ENCODE measurements around the gene HSDL2.

HSDL2 gene

DNA sequence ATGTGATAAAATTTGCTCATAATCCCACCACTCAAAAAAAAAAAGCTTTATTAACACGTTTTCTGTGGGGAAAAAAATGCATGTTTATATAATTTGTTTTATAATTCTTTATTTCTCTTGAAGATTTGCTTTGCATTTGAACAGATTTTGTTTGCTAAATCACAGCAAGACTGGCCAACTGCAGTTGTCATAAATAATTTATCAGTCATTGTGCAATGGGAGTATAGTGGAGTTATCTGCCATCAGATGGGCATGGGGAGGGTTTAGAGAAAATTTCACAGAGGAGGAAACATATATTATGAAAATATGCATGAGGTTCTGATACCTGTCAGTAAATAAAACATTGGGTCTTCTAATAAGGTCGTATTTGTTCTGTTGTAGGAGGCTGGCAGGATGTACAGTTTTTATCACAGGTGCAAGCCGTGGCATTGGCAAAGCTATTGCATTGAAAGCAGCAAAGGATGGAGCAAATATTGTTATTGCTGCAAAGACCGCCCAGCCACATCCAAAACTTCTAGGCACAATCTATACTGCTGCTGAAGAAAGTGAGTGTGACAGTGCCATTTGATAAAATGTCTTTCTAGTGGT lies 23.8 kb downstream of the HSDL2 start:
- H3K4me2 ChIP-seq (ENCODE audit: low read length): no peak overlapping the region
- DNase-seq: no peak
- no peak overlapping the region for H3K27ac ChIP-seq (ENCODE audit: low read depth, low read length)
- H3K36me3 ChIP-seq (ENCODE audit: control insufficient read depth in 1 of 2, insufficient read depth in 2 of 2, low read length in 2 of 2): peaks cover 3% of the 10 kb centered on the region in 2 experiments
- no peaks in the 10 kb centered on the region for H3K4me1 ChIP-seq (ENCODE audit: control insufficient read depth in 1 of 2, insufficient read depth in 2 of 2, low read length in 2 of 2)
- no peak overlapping the region for H3K9ac ChIP-seq (ENCODE audit: low read length)
- H2BK5ac ChIP-seq (ENCODE audit: low read depth, low read length, poor library complexity): no peak overlapping the region
- H3K27me3 ChIP-seq (ENCODE audit: insufficient read depth, low read length): no peaks in the 10 kb centered on the region
- H2AK5ac ChIP-seq (ENCODE audit: low read length): no peak overlapping the region
- H3K79me1 ChIP-seq (ENCODE audit: low read length): no peaks in the 10 kb centered on the region
- no peak overlapping the region for H3K18ac ChIP-seq (ENCODE audit: low read length)
- no peaks in the 10 kb centered on the region for H3K79me2 ChIP-seq (ENCODE audit: control insufficient read depth, insufficient read depth, low read length, poor library complexity)
- no peak overlapping the region for H2AFZ ChIP-seq (ENCODE audit: insufficient read depth, low read length, poor library complexity)
- WGBS (ENCODE audit: extremely low coverage, insufficient coverage, insufficient read length): no CpG with 5 or more reads among the region's 4 CpGs
- H4K91ac ChIP-seq (ENCODE audit: low read depth, low read length): no peak overlapping the region
- peaks cover 2% of the 10 kb centered on the region for H3K9me3 ChIP-seq (ENCODE audit: insufficient read depth, low read depth, low read length)
- H2BK12ac ChIP-seq (ENCODE audit: low read length): no peak overlapping the region
- H3K4me3 ChIP-seq (ENCODE audit: low read depth, low read length): no peak overlapping the region
- H2BK120ac ChIP-seq (ENCODE audit: insufficient read depth, low read length, poor library complexity): no peak overlapping the region
- no peak overlapping the region for H3K23ac ChIP-seq (ENCODE audit: low read length)
- H3K4ac ChIP-seq (ENCODE audit: low read depth, low read length): no peak overlapping the region
- no peak overlapping the region for H4K8ac ChIP-seq (ENCODE audit: low read depth, low read length)
- H4K12ac ChIP-seq (ENCODE audit: low read depth, low read length): no peak overlapping the region
- H3K14ac ChIP-seq (ENCODE audit: low read length): no peak overlapping the region

DNA sequence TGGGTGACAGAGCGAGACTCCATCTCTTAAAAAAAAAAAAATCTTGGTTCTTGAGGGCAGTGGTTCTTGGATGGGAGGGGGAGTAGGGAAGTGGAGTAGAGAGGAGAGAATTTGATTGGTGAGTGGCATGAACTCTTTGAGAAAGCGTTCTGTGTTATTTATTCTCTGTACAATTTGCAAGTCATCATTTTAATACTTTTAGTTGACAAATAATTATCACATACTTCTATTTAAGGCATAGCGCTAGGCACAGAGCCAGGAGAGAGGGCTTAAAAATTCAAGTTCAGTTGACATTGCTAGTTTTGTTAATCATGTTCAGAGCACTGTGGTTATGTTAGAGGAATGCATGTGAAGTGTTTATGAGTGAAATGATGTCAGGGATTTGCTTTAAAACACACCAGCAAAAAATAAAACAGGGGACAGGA lies 24.6 kb downstream of the HSDL2 start:
- Histone ChIP-seq H3K9me3 (ENCODE audit: insufficient read depth, low read depth, low read length) (no peaks in the 10 kb centered on the region), H3K18ac (ENCODE audit: low read length) (no peak overlapping the region), H4K91ac (ENCODE audit: low read depth, low read length) (no peak overlapping the region), H4K8ac (ENCODE audit: low read depth, low read length) (no peak overlapping the region), H3K4ac (ENCODE audit: low read depth, low read length) (no peak overlapping the region), H2BK12ac (ENCODE audit: low read length) (no peak overlapping the region), H3K4me2 (ENCODE audit: low read length) (no peak overlapping the region), H4K12ac (ENCODE audit: low read depth, low read length) (no peak overlapping the region), H3K4me1 (ENCODE audit: control insufficient read depth in 1 of 2, insufficient read depth in 2 of 2, low read length in 2 of 2) (no peaks in the 10 kb centered on the region), H3K14ac (ENCODE audit: low read length) (no peak overlapping the region), H2BK5ac (ENCODE audit: low read depth, low read length, poor library complexity) (no peak overlapping the region), H3K79me2 (ENCODE audit: control insufficient read depth, insufficient read depth, low read length, poor library complexity) (no peaks in the 10 kb centered on the region), H2AFZ (ENCODE audit: insufficient read depth, low read length, poor library complexity) (no peak overlapping the region), H3K27me3 (ENCODE audit: insufficient read depth, low read length) (no peaks in the 10 kb centered on the region), H3K23ac (ENCODE audit: low read length) (no peak overlapping the region), H3K27ac (ENCODE audit: low read depth, low read length) (no peak overlapping the region), H2BK120ac (ENCODE audit: insufficient read depth, low read length, poor library complexity) (no peak overlapping the region), H2AK5ac (ENCODE audit: low read length) (no peak overlapping the region), H3K36me3 (ENCODE audit: control insufficient read depth in 1 of 2, insufficient read depth in 2 of 2, low read length in 2 of 2) (peaks cover 3 to 5% of the 10 kb centered on the region in 2 experiments), H3K4me3 (ENCODE audit: low read depth, low read length) (no peak overlapping the region), H3K9ac (ENCODE audit: low read length) (no peak overlapping the region), H3K79me1 (ENCODE audit: low read length) (no peaks in the 10 kb centered on the region)
- no peak for DNase-seq
- WGBS (ENCODE audit: extremely low coverage, insufficient coverage, insufficient read length): no CpG with 5 or more reads among the region's 3 CpGs

DNA sequence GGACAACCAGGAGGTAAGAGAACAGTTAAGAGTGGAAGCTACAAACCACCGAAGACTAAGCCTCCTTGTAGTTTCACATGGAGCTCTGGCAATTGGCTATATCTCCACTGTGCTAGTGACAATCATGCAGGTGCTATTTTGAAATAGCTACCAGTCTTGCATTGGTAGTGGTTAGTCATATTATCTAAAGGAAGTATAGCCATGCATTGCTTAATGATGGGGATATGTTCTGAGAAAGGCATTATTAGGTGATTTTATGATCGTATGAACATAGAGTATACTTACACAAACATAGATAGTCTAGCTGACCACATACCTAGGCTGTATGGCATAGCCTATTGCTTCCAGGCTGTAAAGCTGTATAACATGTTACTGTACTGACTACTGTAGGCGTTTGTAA lies 28.4 kb downstream of the HSDL2 start:
- Histone ChIP-seq H3K9me3 (ENCODE audit: insufficient read depth, low read depth, low read length) (no peaks in the 10 kb centered on the region), H3K18ac (ENCODE audit: low read length) (no peak overlapping the region), H3K4me2 (ENCODE audit: low read length) (no peak overlapping the region), H3K27ac (ENCODE audit: low read depth, low read length) (no peak overlapping the region), H2AK5ac (ENCODE audit: low read length) (no peak overlapping the region), H2BK5ac (ENCODE audit: low read depth, low read length, poor library complexity) (no peak overlapping the region), H2AFZ (ENCODE audit: insufficient read depth, low read length, poor library complexity) (no peak overlapping the region), H4K8ac (ENCODE audit: low read depth, low read length) (no peak overlapping the region), H3K36me3 (ENCODE audit: control insufficient read depth in 1 of 2, insufficient read depth in 2 of 2, low read length in 2 of 2) (peaks cover 4 to 7% of the 10 kb centered on the region in 2 experiments), H3K4me1 (ENCODE audit: control insufficient read depth in 1 of 2, insufficient read depth in 2 of 2, low read length in 2 of 2) (no peaks in the 10 kb centered on the region), H3K14ac (ENCODE audit: low read length) (no peak overlapping the region), H2BK12ac (ENCODE audit: low read length) (no peak overlapping the region), H3K79me1 (ENCODE audit: low read length) (no peaks in the 10 kb centered on the region), H3K9ac (ENCODE audit: low read length) (no peak overlapping the region), H3K23ac (ENCODE audit: low read length) (no peak overlapping the region), H3K79me2 (ENCODE audit: control insufficient read depth, insufficient read depth, low read length, poor library complexity) (no peaks in the 10 kb centered on the region), H3K4ac (ENCODE audit: low read depth, low read length) (no peak overlapping the region), H3K27me3 (ENCODE audit: insufficient read depth, low read length) (no peaks in the 10 kb centered on the region), H4K12ac (ENCODE audit: low read depth, low read length) (no peak overlapping the region), H2BK120ac (ENCODE audit: insufficient read depth, low read length, poor library complexity) (no peak overlapping the region), H3K4me3 (ENCODE audit: low read depth, low read length) (no peak overlapping the region), H4K91ac (ENCODE audit: low read depth, low read length) (no peak overlapping the region)
- WGBS (ENCODE audit: extremely low coverage, insufficient coverage, insufficient read length): no CpG with 5 or more reads among the region's 3 CpGs
- DNase-seq: no peak

DNA sequence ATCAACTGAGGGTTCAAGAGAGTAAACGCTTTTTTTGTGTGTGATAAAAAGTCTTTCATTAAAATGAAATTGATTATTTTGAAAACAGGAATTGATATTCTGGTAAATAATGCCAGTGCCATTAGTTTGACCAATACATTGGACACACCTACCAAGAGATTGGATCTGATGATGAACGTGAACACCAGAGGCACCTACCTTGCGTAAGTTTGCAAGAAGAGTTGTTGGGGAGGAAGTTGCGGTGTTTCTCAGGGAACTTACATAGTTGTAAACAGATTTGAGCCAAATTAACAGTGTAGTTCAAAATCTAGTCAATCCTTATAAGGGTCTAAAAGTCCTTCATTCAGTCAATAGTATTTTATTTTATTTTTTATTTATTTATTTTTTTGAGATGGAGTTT lies 28.9 kb downstream of the HSDL2 start:
- no peak overlapping the region for H4K12ac ChIP-seq (ENCODE audit: low read depth, low read length)
- no peak overlapping the region for H3K4me2 ChIP-seq (ENCODE audit: low read length)
- H3K4ac ChIP-seq (ENCODE audit: low read depth, low read length): no peak overlapping the region
- H3K27ac ChIP-seq (ENCODE audit: low read depth, low read length): no peak overlapping the region
- H4K91ac ChIP-seq (ENCODE audit: low read depth, low read length): no peak overlapping the region
- no peaks in the 10 kb centered on the region for H3K4me1 ChIP-seq (ENCODE audit: control insufficient read depth in 1 of 2, insufficient read depth in 2 of 2, low read length in 2 of 2)
- WGBS (ENCODE audit: extremely low coverage, insufficient coverage, insufficient read length): no CpG with 5 or more reads among the region's 4 CpGs
- no peak overlapping the region for H3K18ac ChIP-seq (ENCODE audit: low read length)
- H4K8ac ChIP-seq (ENCODE audit: low read depth, low read length): no peak overlapping the region
- no peak overlapping the region for H2BK5ac ChIP-seq (ENCODE audit: low read depth, low read length, poor library complexity)
- H2AFZ ChIP-seq (ENCODE audit: insufficient read depth, low read length, poor library complexity): no peak overlapping the region
- H3K23ac ChIP-seq (ENCODE audit: low read length): no peak overlapping the region
- H3K4me3 ChIP-seq (ENCODE audit: low read depth, low read length): no peak overlapping the region
- H3K79me1 ChIP-seq (ENCODE audit: low read length): no peaks in the 10 kb centered on the region
- H3K9me3 ChIP-seq (ENCODE audit: insufficient read depth, low read depth, low read length): no peaks in the 10 kb centered on the region
- no peak overlapping the region for H3K9ac ChIP-seq (ENCODE audit: low read length)
- H3K79me2 ChIP-seq (ENCODE audit: control insufficient read depth, insufficient read depth, low read length, poor library complexity): no peaks in the 10 kb centered on the region
- H2BK12ac ChIP-seq (ENCODE audit: low read length): no peak overlapping the region
- H3K27me3 ChIP-seq (ENCODE audit: insufficient read depth, low read length): no peaks in the 10 kb centered on the region
- no peak overlapping the region for H3K14ac ChIP-seq (ENCODE audit: low read length)
- H2AK5ac ChIP-seq (ENCODE audit: low read length): no peak overlapping the region
- no peak for DNase-seq
- H2BK120ac ChIP-seq (ENCODE audit: insufficient read depth, low read length, poor library complexity): no peak overlapping the region
- peaks cover 4 to 7% of the 10 kb centered on the region in 2 experiments for H3K36me3 ChIP-seq (ENCODE audit: control insufficient read depth in 1 of 2, insufficient read depth in 2 of 2, low read length in 2 of 2)
